G401.6 (cell line): ENCODE measurements around the gene TENT4B.

Experiments
- FAIRE-seq: peaks from 2 replicates; lab custom pipeline; 2012; peaks lifted over from hg19 to GRCh38; lab: Jason Lieb, UNC

The TENT4B gene

GRCh38 chr16:50256604-50257003 lies 103.5 kb downstream of the TENT4B start:
- no peak for FAIRE-seq

GRCh38 chr16:50257876-50258275 lies 104.8 kb downstream of the TENT4B start:
- no peak for FAIRE-seq

GRCh38 chr16:50259334-50260205 lies 106.5 kb downstream of the TENT4B start:
- FAIRE-seq = no peak

- FAIRE-seq = no peak
Measured at GRCh38 chr16:50260206-50261159, 107.4 kb downstream of the TENT4B start.

- FAIRE-seq = no peak
Measured at GRCh38 chr16:50261160-50261706, 108.1 kb downstream of the TENT4B start.

- FAIRE-seq = no peak
Measured at GRCh38 chr16:50261707-50262235, 108.7 kb downstream of the TENT4B start.

GRCh38 chr16:50263060-50263909 lies 110.2 kb downstream of the TENT4B start:
- FAIRE-seq = no peak

GRCh38 chr16:50263940-50264929 lies 111.1 kb downstream of the TENT4B start:
- no peak for FAIRE-seq

- FAIRE-seq = no peak
Measured at GRCh38 chr16:50265260-50265659, 112.2 kb downstream of the TENT4B start.

- no peak for FAIRE-seq
Measured at GRCh38 chr16:50265716-50266336, 112.7 kb downstream of the TENT4B start.

GRCh38 chr16:50266337-50267091 lies 113.4 kb downstream of the TENT4B start, which contains the start of gene ADCY7:
Gene ADCY7, plus strand, starts transcription at chr16:50266551. Its CDS starts 21,629 bp downstream, at chr16:50288180.
- FAIRE-seq = no peak

GRCh38 chr16:50267151-50267631 lies 114.1 kb downstream of the TENT4B start:
- no peak for FAIRE-seq

GRCh38 chr16:50267651-50268050 lies 114.5 kb downstream of the TENT4B start:
- FAIRE-seq = no peak

GRCh38 chr16:50268352-50268751 lies 115.2 kb downstream of the TENT4B start:
- FAIRE-seq = no peak

GRCh38 chr16:50269061-50269705 lies 116.1 kb downstream of the TENT4B start:
- FAIRE-seq = no peak

- FAIRE-seq = no peak
Measured at GRCh38 chr16:50269769-50270509, 116.8 kb downstream of the TENT4B start.

GRCh38 chr16:50270510-50271147 lies 117.5 kb downstream of the TENT4B start:
- no peak for FAIRE-seq
